Left lobe of liver (tissue), 2 donors: ENCODE results near the gene RABL3. TPM values are rescaled to one million over a fixed set of nuclear protein-coding genes. Genes with fewer than 3 reads are reported as not detected.
"Not testable (repeated sequence)": the region's sequence is repeated elsewhere in the genome, so short reads cannot be mapped to it uniquely, and the experiment has no call there.

Source experiments
- ATAC-seq: fragments of 200-7000 bp; cut with Tn5 transposase; one replicate; pipeline ENCODE4 v1.9.1; 2020; ENCODE audit warnings: mild to moderate bottlenecking, moderate library complexity
- DNase-seq: peaks from one replicate; pipeline ENCODE4 v3.0.0-alpha.2; 2020; ENCODE audit warnings: low spot score
- total RNA-seq: library from RNA; stranded (reverse); gene quantifications from one replicate; pipeline ENCODE4 v1.2.1, GENCODE V29; 2021
- donor health status: DM: no; HTN: no; CAD: no; lungs with moderate emphysema.
- donor health status: DM: no; HTN: yes; CAD: no.

Gene RABL3
- total RNA-seq, 1 donor from 2014 or later, result 13.7 TPM

GRCh38 chr3:120749843-120750242 is 7.5 kb upstream of the RABL3 start:
- no peak for DNase-seq
- no peak for ATAC-seq

- DNase-seq, result no peak
- no peak for ATAC-seq
Observed at GRCh38 chr3:120745466-120745865, 3.1 kb upstream of the RABL3 start.

- no peak for ATAC-seq
- no peak for DNase-seq
Observed at GRCh38 chr3:120743556-120744195, 1.4 kb upstream of the RABL3 start.

- peak; percentile 31 for ATAC-seq
- DNase-seq, result no peak
Observed at GRCh38 chr3:120742849-120743365, 591 bp upstream of the RABL3 start.

- peak; percentile 17 for ATAC-seq
- DNase-seq, result no peak
Observed at GRCh38 chr3:120741837-120742197, 499 bp downstream of the RABL3 start.

GRCh38 chr3:120741320-120741719 is 996 bp downstream of the RABL3 start:
- no peak for DNase-seq
- ATAC-seq, result no peak

- not testable (repeated sequence) for ATAC-seq, DNase-seq
Observed at GRCh38 chr3:120738006-120738405, 4.3 kb downstream of the RABL3 start.

GRCh38 chr3:120730576-120731542 is 11.5 kb downstream of the RABL3 start:
- ATAC-seq (no peak), DNase-seq (no peak)

GRCh38 chr3:120726791-120727190 is 15.5 kb downstream of the RABL3 start:
- ATAC-seq (no peak), DNase-seq (no peak)

GRCh38 chr3:120719167-120719834 is 23.0 kb downstream of the RABL3 start:
- peak; percentile 54 for DNase-seq
- not testable (repeated sequence) for ATAC-seq

- ATAC-seq, result no peak
- no peak for DNase-seq
Observed at GRCh38 chr3:120713262-120713661, 29.1 kb downstream of the RABL3 start.

GRCh38 chr3:120710369-120710768 is 31.9 kb downstream of the RABL3 start:
- DNase-seq, result no peak
- ATAC-seq, result no peak

- ATAC-seq (no peak), DNase-seq (no peak)
Observed at GRCh38 chr3:120708408-120708807, 33.9 kb downstream of the RABL3 start.

GRCh38 chr3:120706950-120707349 is 35.4 kb downstream of the RABL3 start:
- DNase-seq (no peak), ATAC-seq (no peak)

GRCh38 chr3:120705884-120706582 is 36.3 kb downstream of the RABL3 start:
- DNase-seq, result no peak
- ATAC-seq, result peak; percentile 88

GRCh38 chr3:120699333-120699732 is 43.0 kb downstream of the RABL3 start:
- DNase-seq (no peak), ATAC-seq (no peak)

GRCh38 chr3:120693439-120694171 is 48.7 kb downstream of the RABL3 start:
- ATAC-seq (peak; percentile 80), DNase-seq (no peak)

- peak; percentile 62 for ATAC-seq
- DNase-seq, result no peak
Observed at GRCh38 chr3:120689395-120689794, 52.9 kb downstream of the RABL3 start.

- DNase-seq (no peak), ATAC-seq (no peak)
Observed at GRCh38 chr3:120688121-120688520, 54.2 kb downstream of the RABL3 start.

- ATAC-seq, result no peak
- DNase-seq, result no peak
Observed at GRCh38 chr3:120685411-120685810, 56.9 kb downstream of the RABL3 start.
